Kidney capillary endothelial cell (primary cell): ENCODE results near the gene PCDHB7.
"Not testable (repeated sequence)": the region's sequence is repeated elsewhere in the genome, so short reads cannot be mapped to it uniquely, and the experiment has no call there.

Source experiments
- DNase-seq: peaks from one replicate; pipeline ENCODE4 v3.0.0-alpha.2; 2018; ENCODE audit warnings: low spot score

The PCDHB7 gene

GRCh38 chr5:141180313-141180712 lies 7.9 kb downstream of the PCDHB7 start:
- DNase-seq, result no peak

GRCh38 chr5:141182248-141182647 lies 9.8 kb downstream of the PCDHB7 start, which contains the start of gene PCDHB16:
PCDHB16 (plus strand) TSS chr5:141182387; CDS start chr5:141182560, 173 bp downstream.
- no peak for DNase-seq

GRCh38 chr5:141184117-141184855 lies 11.8 kb downstream of the PCDHB7 start:
- not testable (repeated sequence) for DNase-seq

GRCh38 chr5:141186897-141187512 lies 14.6 kb downstream of the PCDHB7 start, which contains the start of gene PCDHB9:
PCDHB9 (plus strand) TSS chr5:141187161; CDS start chr5:141187319, 158 bp downstream.
- DNase-seq, result no peak

- DNase-seq, result not testable (repeated sequence)
Observed at GRCh38 chr5:141188682-141189081, 16.2 kb downstream of the PCDHB7 start.

GRCh38 chr5:141189131-141189530 lies 16.7 kb downstream of the PCDHB7 start:
- not testable (repeated sequence) for DNase-seq

GRCh38 chr5:141192110-141192725 lies 19.8 kb downstream of the PCDHB7 start, which contains the start of gene PCDHB10:
PCDHB10 (plus strand) TSS chr5:141192353; CDS start chr5:141192553, 200 bp downstream.
- no peak for DNase-seq

- DNase-seq, result not testable (repeated sequence)
Observed at GRCh38 chr5:141194332-141194731, 21.9 kb downstream of the PCDHB7 start.

GRCh38 chr5:141196363-141196762 lies 23.9 kb downstream of the PCDHB7 start:
- DNase-seq, result no peak

GRCh38 chr5:141199359-141200235 lies 27.2 kb downstream of the PCDHB7 start, which contains the start of gene PCDHB11:
PCDHB11 (plus strand) TSS chr5:141199627; CDS start chr5:141199775, 148 bp downstream.
- DNase-seq, result no peak

- not testable (repeated sequence) for DNase-seq
Observed at GRCh38 chr5:141201126-141201525, 28.7 kb downstream of the PCDHB7 start.

GRCh38 chr5:141201646-141202045 lies 29.2 kb downstream of the PCDHB7 start:
- DNase-seq, result not testable (repeated sequence)

- DNase-seq, result no peak
Observed at GRCh38 chr5:141208478-141208877, 36.0 kb downstream of the PCDHB7 start, which contains the start of gene PCDHB12. PCDHB12 (plus strand) TSS chr5:141208719; CDS start chr5:141208908, 189 bp downstream.

GRCh38 chr5:141210281-141210680 lies 37.8 kb downstream of the PCDHB7 start:
- not testable (repeated sequence) for DNase-seq

- not testable (repeated sequence) for DNase-seq
Observed at GRCh38 chr5:141210849-141211248, 38.4 kb downstream of the PCDHB7 start.

- not testable (repeated sequence) for DNase-seq
Observed at GRCh38 chr5:141213656-141214339, 41.4 kb downstream of the PCDHB7 start, which contains the start of gene PCDHB13. PCDHB13 (plus strand) TSS chr5:141213919; CDS start chr5:141214124, 205 bp downstream.

- DNase-seq, result not testable (repeated sequence)
Observed at GRCh38 chr5:141214583-141214982, 42.1 kb downstream of the PCDHB7 start.

GRCh38 chr5:141215504-141215903 lies 43.1 kb downstream of the PCDHB7 start:
- not testable (repeated sequence) for DNase-seq

- DNase-seq, result not testable (repeated sequence)
Observed at GRCh38 chr5:141216035-141216434, 43.6 kb downstream of the PCDHB7 start.

- DNase-seq, result no peak
Observed at GRCh38 chr5:141223112-141223783, 50.8 kb downstream of the PCDHB7 start, which contains the start of gene PCDHB14. PCDHB14 (plus strand) TSS chr5:141223343; CDS start chr5:141223506, 163 bp downstream.
